Thoracic aorta (tissue), 2 donors: Measurements from ENCODE around the gene LMF2. TPM values are rescaled to one million over a fixed set of nuclear protein-coding genes. Genes with fewer than 3 reads are reported as not detected.

Source experiments
- ATAC-seq: fragments of 150-250 bp; one replicate; pipeline ENCODE4 v1.8.0; 2017; ENCODE audit warnings: low read depth; ENCODE audit not compliant: insufficient number of reproducible peaks, low FRiP score
- DNase-seq: peaks from one replicate; pipeline ENCODE4 v3.0.0-alpha.2; 2020; ENCODE audit warnings: low spot score
- H3K27ac ChIP-seq, 2 donors: fragments of 200-600 bp; sonication (generic); 1 replicate in 1 of 2; 2 replicates in 1 of 2; pipeline ENCODE4 v1.5.1; 2016; ENCODE audit warnings: mild to moderate bottlenecking in 2 of 2, moderate library complexity in 2 of 2
- H3K27me3 ChIP-seq: fragments of 200-600 bp; sonication (generic); replicated peaks from 2 replicates; pipeline ENCODE4 v1.6.0; 2016; ENCODE audit warnings: mild to moderate bottlenecking; ENCODE audit not compliant: insufficient read depth
- H3K36me3 ChIP-seq: fragments of 200-600 bp; sonication (generic); one replicate; pipeline ENCODE4 v1.5.1; 2016
- H3K4me1 ChIP-seq, 2 donors: fragments of 200-600 bp; sonication (generic); 1 replicate in 1 of 2; 2 replicates in 1 of 2; pipeline versions ENCODE4 v1.5.1 to v1.6.0; 2016; ENCODE audit warnings: low read depth in 2 of 2, mild to moderate bottlenecking in 1 of 2; ENCODE audit not compliant: control insufficient read depth in 1 of 2
- H3K4me3 ChIP-seq: fragments of 200-600 bp; sonication (generic); 2 replicates; pipeline ENCODE4 v1.5.1; 2016; ENCODE audit warnings: mild to moderate bottlenecking
- H3K9me3 ChIP-seq: fragments of 200-600 bp; sonication (generic); 2 replicates; pipeline ENCODE4 v1.5.1; 2016
- CTCF ChIP-seq: fragments of 200-600 bp; sonication (generic); IDR thresholded peaks from one replicate; pipeline ENCODE4 v1.5.1; 2019; ENCODE audit warnings: antibody characterized with exemption
- total RNA-seq, 2 donors: library from RNA; depleted of rRNA; stranded (reverse); fragments of >200 nt; gene quantifications; one replicate each; pipeline versions ENCODE4 v1.1.0 to v1.2.3, GENCODE V29; 2016

The LMF2 gene
- total RNA-seq, 2 donors from 2014 or later = 61.9 to 87.6 TPM

DNA sequence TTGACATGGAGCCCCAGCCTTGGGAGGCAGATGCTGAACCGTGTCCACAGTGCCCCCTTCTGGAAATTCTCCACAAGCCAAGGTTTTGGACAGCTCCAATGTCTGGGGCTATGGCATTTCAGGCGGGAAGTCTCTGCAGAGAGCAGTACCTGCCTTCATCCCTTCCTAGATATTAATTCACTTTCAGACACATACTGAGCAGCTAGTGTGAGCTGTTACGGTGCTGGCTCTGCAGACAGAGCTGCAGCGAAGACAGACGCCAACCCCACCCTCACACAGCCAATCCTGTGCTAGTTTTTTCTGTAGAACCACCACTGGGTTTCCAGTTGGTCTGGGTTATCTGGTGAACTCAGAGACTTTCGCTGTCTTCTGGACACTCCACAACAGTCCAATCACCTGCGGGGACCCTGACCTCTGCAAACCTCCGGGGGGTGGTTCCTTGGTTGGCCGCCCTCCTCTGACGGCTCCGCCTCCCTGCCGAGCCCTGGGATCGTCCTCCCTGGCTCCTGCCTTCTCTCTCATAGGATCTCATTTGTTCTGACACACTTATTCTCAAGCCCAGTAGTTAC lies 9.1 kb downstream of the LMF2 start:
- no peaks in the 10 kb centered on the region for H3K27me3 ChIP-seq
- no peaks in the 10 kb centered on the region for H3K9me3 ChIP-seq
- H3K27ac ChIP-seq = no peak overlapping the region
- ATAC-seq (no peak), DNase-seq (no peak)
- peaks cover 11% of the 10 kb centered on the region for H3K36me3 ChIP-seq
- TF ChIP-seq CTCF = peak; percentile 21
- H3K4me1 ChIP-seq = no peaks in the 10 kb centered on the region
- no peak overlapping the region for H3K4me3 ChIP-seq

GRCh38 chr22:50497093-50497492 lies 10.4 kb downstream of the LMF2 start:
- ATAC-seq = no peak
- no peak for TF ChIP-seq CTCF
- Histone ChIP-seq H3K36me3 (no peaks in the 10 kb centered on the region), H3K27me3 (no peaks in the 10 kb centered on the region), H3K4me3 (no peak overlapping the region), H3K4me1 (no peaks in the 10 kb centered on the region), H3K9me3 (no peaks in the 10 kb centered on the region), H3K27ac (no peak overlapping the region)
- no peak for DNase-seq

DNA sequence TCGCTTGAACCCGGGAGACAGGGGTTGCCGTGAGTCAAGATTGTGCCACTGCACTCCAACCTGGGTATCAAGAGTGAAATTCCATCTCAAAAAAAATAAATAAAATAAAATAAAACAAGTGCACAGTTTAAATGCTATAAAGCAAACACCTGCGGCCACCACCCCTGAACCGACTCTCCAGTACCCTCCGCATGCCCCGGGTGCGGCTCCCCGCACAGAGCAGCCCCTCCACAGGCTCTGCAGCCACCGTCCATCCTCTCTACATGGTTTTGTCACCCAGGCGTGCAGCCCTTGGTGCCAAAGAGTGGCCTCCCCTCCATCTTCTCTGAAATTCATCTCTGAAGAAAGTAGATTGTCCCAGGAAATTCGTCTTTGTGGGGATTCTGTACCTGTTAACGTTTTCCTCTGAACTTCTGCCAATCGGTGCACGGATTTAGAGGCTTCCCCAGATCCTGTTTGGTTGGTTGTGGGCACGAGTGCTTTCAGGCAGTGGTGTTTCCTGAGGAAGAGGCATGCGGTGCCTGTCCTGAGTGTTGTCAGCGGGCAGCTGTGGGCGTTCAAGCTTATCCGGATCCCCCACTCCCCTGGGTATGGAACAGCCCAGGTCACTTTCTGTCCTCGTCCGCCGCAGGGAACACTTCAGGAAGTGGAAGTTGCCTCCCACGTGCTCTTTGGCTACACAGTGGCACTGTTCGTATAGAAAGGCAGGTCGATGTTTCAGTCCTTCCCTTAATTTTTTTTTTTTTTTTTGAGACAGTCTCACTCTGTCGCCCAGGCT lies 16.8 kb downstream of the LMF2 start:
- Histone ChIP-seq H3K27ac (no peak overlapping the region), H3K27me3 (no peaks in the 10 kb centered on the region), H3K4me3 (no peak overlapping the region), H3K9me3 (no peaks in the 10 kb centered on the region), H3K4me1 (no peaks in the 10 kb centered on the region), H3K36me3 (no peaks in the 10 kb centered on the region)
- DNase-seq = no peak
- ATAC-seq = no peak
- no peak for TF ChIP-seq CTCF

DNA sequence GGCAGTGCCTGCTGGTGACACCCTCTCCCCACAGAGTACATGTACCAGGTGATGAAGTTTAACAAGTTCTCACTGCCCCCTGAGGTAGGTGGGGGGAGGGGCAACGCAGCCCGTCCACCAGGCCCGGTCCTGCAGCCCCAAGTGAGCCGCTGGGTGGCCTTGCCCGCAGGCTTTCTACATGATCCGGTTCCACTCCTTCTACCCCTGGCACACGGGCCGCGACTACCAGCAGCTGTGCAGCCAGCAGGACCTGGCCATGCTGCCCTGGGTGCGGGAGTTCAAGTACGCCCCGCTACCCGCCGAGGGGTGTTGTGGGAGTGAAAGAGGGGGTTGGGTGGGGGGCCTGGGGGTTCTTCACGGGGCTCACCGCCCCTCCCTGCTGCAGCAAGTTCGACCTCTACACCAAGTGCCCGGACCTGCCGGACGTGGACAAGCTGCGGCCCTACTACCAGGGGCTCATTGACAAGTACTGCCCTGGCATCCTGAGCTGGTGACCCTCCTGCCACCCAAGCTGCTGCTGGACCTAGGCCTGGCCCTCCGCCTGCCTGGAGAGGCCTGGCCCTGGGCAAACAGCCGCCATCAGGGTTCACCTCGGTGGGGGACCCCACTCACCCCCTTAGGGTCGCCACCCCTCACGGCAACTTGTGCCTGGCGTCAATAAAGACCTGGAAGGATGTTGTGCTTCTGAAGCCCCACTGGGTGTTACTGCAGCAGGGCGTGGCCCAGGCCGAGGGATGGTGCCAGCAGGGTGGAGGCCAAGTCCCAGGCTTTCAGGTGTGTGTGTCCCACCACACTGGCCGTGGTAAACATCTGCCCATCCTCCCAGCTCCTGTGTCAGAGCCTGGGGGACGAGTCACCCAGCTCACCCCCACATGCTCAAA lies 17.9 kb downstream of the LMF2 start:
- no peak overlapping the region for H3K27ac ChIP-seq
- no peaks in the 10 kb centered on the region for H3K36me3 ChIP-seq
- TF ChIP-seq CTCF = no peak

DNA sequence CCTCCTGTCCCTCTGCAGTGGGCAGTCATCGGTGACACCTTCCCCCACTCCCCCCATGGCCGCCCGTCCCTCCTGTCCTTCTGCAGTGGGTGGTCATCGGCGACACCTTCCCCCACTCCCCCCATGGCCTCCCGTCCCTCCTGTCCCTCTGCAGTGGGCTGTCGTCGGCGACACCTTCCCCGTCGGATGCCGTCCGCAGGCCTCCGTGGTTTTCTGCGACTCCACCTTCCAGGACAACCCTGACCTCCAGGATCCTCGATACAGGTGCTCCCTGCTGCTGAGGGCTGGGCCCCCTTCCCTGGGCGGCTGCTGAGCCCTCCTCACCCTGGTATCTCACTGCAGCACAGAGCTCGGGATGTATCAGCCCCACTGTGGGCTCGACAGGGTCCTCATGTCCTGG lies 18.6 kb downstream of the LMF2 start:
- no peak for ATAC-seq
- no peak overlapping the region for H3K4me3 ChIP-seq
- H3K36me3 ChIP-seq = no peaks in the 10 kb centered on the region
- no peaks in the 10 kb centered on the region for H3K27me3 ChIP-seq
- no peaks in the 10 kb centered on the region for H3K4me1 ChIP-seq
- TF ChIP-seq CTCF = no peak
- DNase-seq = no peak
- H3K27ac ChIP-seq = no peak overlapping the region
- H3K9me3 ChIP-seq = no peaks in the 10 kb centered on the region

More for the DNA sequence above, 17.9 kb downstream of the LMF2 start:
- Histone ChIP-seq H3K4me1 (no peaks in the 10 kb centered on the region), H3K9me3 (no peaks in the 10 kb centered on the region), H3K27me3 (no peaks in the 10 kb centered on the region), H3K4me3 (no peak overlapping the region)
- DNase-seq = no peak
- ATAC-seq = no peak
